ENCODE results near the gene CTSD. TPM values are rescaled to one million over a fixed set of nuclear protein-coding genes. Genes with fewer than 3 reads are reported as not detected.

CTSD gene
- polyA plus RNA-seq, 1 donor: 198 TPM

- no peak for DNase-seq
Measured at GRCh38 chr11:1756791-1757771, 6.6 kb downstream of the CTSD start.

- peak; percentile 68 for DNase-seq
Measured at GRCh38 chr11:1755692-1756561, 7.8 kb downstream of the CTSD start.

GRCh38 chr11:1755344-1755691 is 8.4 kb downstream of the CTSD start:
- DNase-seq: no peak

GRCh38 chr11:1754376-1755150 is 9.2 kb downstream of the CTSD start:
- no peak for DNase-seq

GRCh38 chr11:1753929-1754305 is 9.8 kb downstream of the CTSD start:
- no peak for DNase-seq

- no peak for DNase-seq
Measured at GRCh38 chr11:1753229-1753928, 10.3 kb downstream of the CTSD start.

GRCh38 chr11:1752907-1753228 is 10.9 kb downstream of the CTSD start:
- no peak for DNase-seq

- no peak for DNase-seq
Measured at GRCh38 chr11:1751999-1752906, 11.5 kb downstream of the CTSD start.

GRCh38 chr11:1751531-1751921 is 12.2 kb downstream of the CTSD start:
- DNase-seq: no peak

GRCh38 chr11:1750840-1751530 is 12.7 kb downstream of the CTSD start:
- no peak for DNase-seq

GRCh38 chr11:1750481-1750839 is 13.3 kb downstream of the CTSD start, which contains the start of gene IFITM10:
Gene IFITM10 (minus strand): TSS chr11:1750595. CDS start chr11:1750442, 153 bp downstream.
- DNase-seq: no peak

GRCh38 chr11:1749395-1750351 is 14.1 kb downstream of the CTSD start:
- no peak for DNase-seq

GRCh38 chr11:1748636-1749394 is 14.9 kb downstream of the CTSD start:
- DNase-seq: no peak

GRCh38 chr11:1747753-1748635 is 15.7 kb downstream of the CTSD start:
- no peak for DNase-seq

- DNase-seq: no peak
Measured at GRCh38 chr11:1746956-1747752, 16.6 kb downstream of the CTSD start.

- no peak for DNase-seq
Measured at GRCh38 chr11:1746511-1746931, 17.2 kb downstream of the CTSD start.

Measured in left kidney (tissue), 2 donors.